ENCODE measurements around the gene APOL2. TPM values are rescaled to one million over a fixed set of nuclear protein-coding genes. Genes with fewer than 3 reads are reported as not detected.
A peak's percentile ranks its signal among the peaks of the same experiment; 100 is the strongest.
"Not testable (repeated sequence)": the region's sequence is repeated elsewhere in the genome, so short reads cannot be mapped to it uniquely, and the experiment has no call there.

Gene APOL2
- total and polyA plus RNA-seq, 4 donors = 29.5 to 46.3 (median 35.3) TPM

GRCh38 chr22:36204001-36204631 lies 35.2 kb downstream of the APOL2 start:
- no peak for TF ChIP-seq CTCF (IDR thresholded peaks at IDR 0.05; ENCODE audit: control extremely low read depth, extremely low read depth)
- ATAC-seq (ENCODE audit: insufficient read depth, low FRiP score) = no peak

DNA sequence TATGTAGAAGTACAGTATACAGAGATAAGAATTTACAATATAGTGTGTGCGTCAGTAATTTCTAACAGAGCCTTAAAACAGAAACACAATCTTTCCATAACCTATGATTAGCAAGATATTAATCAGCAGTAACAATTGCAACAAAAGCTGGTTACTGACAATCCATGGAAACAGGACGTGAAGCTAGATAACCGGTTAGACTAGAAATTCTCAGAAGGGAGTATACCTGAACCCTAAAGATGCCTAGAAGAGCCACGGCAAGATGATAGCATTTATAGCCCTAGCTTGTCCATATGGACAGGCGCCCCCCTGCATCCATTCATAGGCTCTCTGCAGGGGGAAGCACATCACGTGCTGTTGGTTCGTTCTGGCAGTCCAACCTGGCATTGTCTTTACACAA lies 35.9 kb downstream of the APOL2 start:
- ATAC-seq (ENCODE audit: insufficient read depth, low FRiP score) = not testable (repeated sequence)
- WGBS, 2 donors = 62 to 77% methylated on average over 7 of the region's 7 CpGs

More at GRCh38 chr22:36204001-36204631, 35.2 kb downstream of the APOL2 start:
- Histone ChIP-seq H3K4me1 (ENCODE audit: control insufficient read depth in 5 of 5, insufficient read depth in 5 of 5, low read length in 5 of 5) (peaks cover 0 to 15% (median 7%) of the 10 kb centered on the region in 5 donors), H3K36me3 (ENCODE audit: control insufficient read depth in 4 of 4, insufficient read depth in 4 of 4, low read length in 4 of 4) (no peaks in the 10 kb centered on the region), H3K9me3 (ENCODE audit: control insufficient read depth in 4 of 4, insufficient read depth in 3 of 4, low read length in 3 of 4) (no peaks in the 10 kb centered on the region), H3K9ac (ENCODE audit: insufficient read depth in 1 of 2, low read length in 2 of 2) (no peak overlapping the region), H3K27ac (ENCODE audit: low read depth in 1 of 2, low read length in 1 of 2) (no peak overlapping the region), H3K4me3 (no peak overlapping the region), H3K27me3 (ENCODE audit: control insufficient read depth in 3 of 3, insufficient read depth in 3 of 3, low read length in 2 of 3) (no peaks in the 10 kb centered on the region)
- DNase-seq = no peak
- WGBS, 2 donors = 63 to 74% methylated on average over 8 of the region's 8 CpGs

DNA sequence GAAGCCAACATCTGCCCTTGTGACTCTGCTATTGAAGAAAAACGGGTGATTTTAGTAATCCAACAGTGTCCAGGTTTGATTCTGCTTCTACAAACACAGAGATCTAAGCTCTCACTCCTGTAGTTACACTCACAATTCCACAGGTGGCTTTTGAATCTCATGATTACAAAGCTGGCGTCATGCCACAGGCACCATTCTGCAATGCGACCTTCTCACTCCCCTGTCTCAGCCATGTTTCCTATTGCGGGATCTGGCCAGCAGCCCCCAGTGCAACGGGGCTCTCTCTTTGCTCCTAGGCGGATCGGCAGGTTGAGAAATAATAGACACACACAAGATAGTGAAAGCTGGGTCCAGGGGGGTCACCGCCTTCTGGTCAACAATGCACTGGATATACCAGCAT lies 36.4 kb downstream of the APOL2 start:
- Histone ChIP-seq H3K4me1 (ENCODE audit: control insufficient read depth in 5 of 5, insufficient read depth in 5 of 5, low read length in 5 of 5) (peaks cover 0 to 20% (median 7%) of the 10 kb centered on the region in 5 donors), H3K9ac (ENCODE audit: insufficient read depth in 1 of 2, low read length in 2 of 2) (peak overlapping the region in 1 of 2 donors; percentile 55), H3K27ac (ENCODE audit: low read depth in 1 of 2, low read length in 1 of 2) (peak overlapping the region in 1 of 2 donors; percentile 24)
- H3K9me3 ChIP-seq (ENCODE audit: control insufficient read depth in 4 of 4, insufficient read depth in 3 of 4, low read length in 3 of 4); ATAC-seq (ENCODE audit: insufficient read depth, low FRiP score); H3K4me3 ChIP-seq; H3K36me3 ChIP-seq (ENCODE audit: control insufficient read depth in 4 of 4, insufficient read depth in 4 of 4, low read length in 4 of 4); H3K27me3 ChIP-seq (ENCODE audit: control insufficient read depth in 3 of 3, insufficient read depth in 3 of 3, low read length in 2 of 3): not testable (repeated sequence)
- WGBS, 2 donors = 40 to 50% methylated on average over 8 of the region's 8 CpGs
- DNase-seq = peak; percentile 61 to 78 (median 67)

More for the DNA sequence above, 35.9 kb downstream of the APOL2 start:
- H3K9me3 ChIP-seq (ENCODE audit: control insufficient read depth in 4 of 4, insufficient read depth in 3 of 4, low read length in 3 of 4); H3K36me3 ChIP-seq (ENCODE audit: control insufficient read depth in 4 of 4, insufficient read depth in 4 of 4, low read length in 4 of 4); H3K27ac ChIP-seq (ENCODE audit: low read depth in 1 of 2, low read length in 1 of 2); H3K27me3 ChIP-seq (ENCODE audit: control insufficient read depth in 3 of 3, insufficient read depth in 3 of 3, low read length in 2 of 3); H3K4me3 ChIP-seq; DNase-seq; H3K9ac ChIP-seq (ENCODE audit: insufficient read depth in 1 of 2, low read length in 2 of 2): not testable (repeated sequence)
- peaks cover 0 to 15% (median 7%) of the 10 kb centered on the region in 5 donors for H3K4me1 ChIP-seq (ENCODE audit: control insufficient read depth in 5 of 5, insufficient read depth in 5 of 5, low read length in 5 of 5)

DNA sequence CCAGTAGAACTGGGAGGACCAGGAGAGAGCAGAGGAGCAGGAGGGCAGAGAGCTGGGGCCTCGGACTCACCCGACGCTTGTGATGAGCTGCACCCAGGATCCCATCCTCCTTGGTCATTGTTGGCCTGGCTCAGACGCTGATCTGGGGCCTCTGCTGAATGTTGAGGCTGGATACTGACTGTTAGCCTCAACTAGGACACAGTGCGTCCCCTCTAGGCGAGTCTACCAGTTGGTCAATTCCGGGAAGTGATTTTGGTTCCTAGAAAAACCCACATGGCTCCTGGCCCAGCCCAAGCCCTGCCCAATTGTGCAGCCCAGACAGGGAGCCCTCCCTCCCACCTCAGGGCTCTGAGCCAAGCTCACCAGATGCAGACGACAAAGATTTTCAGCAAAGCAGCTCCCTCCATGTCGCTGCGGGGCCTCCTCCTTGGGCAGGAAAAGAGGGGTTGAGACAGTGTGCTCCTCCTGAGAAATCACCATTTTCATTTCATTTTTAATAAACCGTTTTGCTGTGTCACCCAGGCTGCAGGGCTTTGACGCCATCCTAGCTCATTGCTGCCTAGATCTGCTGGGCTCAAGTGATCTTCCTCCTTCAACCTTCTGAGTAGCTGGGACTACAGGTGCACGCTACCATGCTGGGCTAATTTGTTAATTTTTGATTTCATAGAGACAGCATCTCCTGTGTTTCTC lies 37.6 kb downstream of the APOL2 start, which contains the start of gene APOL4:
Gene APOL4 (minus strand): TSS at position 180 of the 690 bp plus-strand sequence. CDS start 75 bp downstream, at position 105.
- no peaks in the 10 kb centered on the region for H3K9me3 ChIP-seq (ENCODE audit: control insufficient read depth in 4 of 4, insufficient read depth in 3 of 4, low read length in 3 of 4)
- peak; percentile 55 for ATAC-seq (ENCODE audit: insufficient read depth, low FRiP score)
- H3K27ac ChIP-seq (ENCODE audit: low read depth in 1 of 2, low read length in 1 of 2) = peak within 1 kb of the TSS; percentile 37 to 83
- H3K9ac ChIP-seq (ENCODE audit: insufficient read depth in 1 of 2, low read length in 2 of 2) = no peak within 1 kb of the TSS
- H3K27me3 ChIP-seq (ENCODE audit: control insufficient read depth in 3 of 3, insufficient read depth in 3 of 3, low read length in 2 of 3) = no peaks in the 10 kb centered on the region
- no peak for TF ChIP-seq CTCF (IDR thresholded peaks at IDR 0.05; ENCODE audit: control extremely low read depth, extremely low read depth)
- peak; percentile 79 to 88 (median 88) for DNase-seq
- no peak within 1 kb of the TSS for H3K4me3 ChIP-seq
- no peaks in the 10 kb centered on the region for H3K36me3 ChIP-seq (ENCODE audit: control insufficient read depth in 4 of 4, insufficient read depth in 4 of 4, low read length in 4 of 4)
- 25 to 40% methylated on average over 13 of the region's 13 CpGs for WGBS, 2 donors
- H3K4me1 ChIP-seq (ENCODE audit: control insufficient read depth in 5 of 5, insufficient read depth in 5 of 5, low read length in 5 of 5) = peaks cover 7 to 31% (median 13%) of the 10 kb centered on the region in 5 donors

- not testable (repeated sequence) for H3K9ac ChIP-seq (ENCODE audit: insufficient read depth in 1 of 2, low read length in 2 of 2); H3K27me3 ChIP-seq (ENCODE audit: control insufficient read depth in 3 of 3, insufficient read depth in 3 of 3, low read length in 2 of 3); H3K4me3 ChIP-seq; ATAC-seq (ENCODE audit: insufficient read depth, low FRiP score); H3K9me3 ChIP-seq (ENCODE audit: control insufficient read depth in 4 of 4, insufficient read depth in 3 of 4, low read length in 3 of 4); DNase-seq; H3K36me3 ChIP-seq (ENCODE audit: control insufficient read depth in 4 of 4, insufficient read depth in 4 of 4, low read length in 4 of 4)
- peaks cover 7 to 35% (median 14%) of the 10 kb centered on the region in 5 donors for H3K4me1 ChIP-seq (ENCODE audit: control insufficient read depth in 5 of 5, insufficient read depth in 5 of 5, low read length in 5 of 5)
- H3K27ac ChIP-seq (ENCODE audit: low read depth in 1 of 2, low read length in 1 of 2) = peak overlapping the region; percentile 37 to 83
- WGBS, 2 donors = 63 to 92% methylated on average over 1 of the region's 5 CpGs
These were observed 38.3 kb downstream of the APOL2 start for GRCh38 chr22:36201025-36201424.
